Activated CD4-positive, alpha-beta T cell treated with anti-CD3 and anti-CD28 coated beads for 48 hours (primary cell): ENCODE measurements around the gene TRPM1.

Experiments
- DNase-seq: peaks from one replicate; pipeline ENCODE4 v3.0.0-alpha.2; 2020

TRPM1 gene

DNA sequence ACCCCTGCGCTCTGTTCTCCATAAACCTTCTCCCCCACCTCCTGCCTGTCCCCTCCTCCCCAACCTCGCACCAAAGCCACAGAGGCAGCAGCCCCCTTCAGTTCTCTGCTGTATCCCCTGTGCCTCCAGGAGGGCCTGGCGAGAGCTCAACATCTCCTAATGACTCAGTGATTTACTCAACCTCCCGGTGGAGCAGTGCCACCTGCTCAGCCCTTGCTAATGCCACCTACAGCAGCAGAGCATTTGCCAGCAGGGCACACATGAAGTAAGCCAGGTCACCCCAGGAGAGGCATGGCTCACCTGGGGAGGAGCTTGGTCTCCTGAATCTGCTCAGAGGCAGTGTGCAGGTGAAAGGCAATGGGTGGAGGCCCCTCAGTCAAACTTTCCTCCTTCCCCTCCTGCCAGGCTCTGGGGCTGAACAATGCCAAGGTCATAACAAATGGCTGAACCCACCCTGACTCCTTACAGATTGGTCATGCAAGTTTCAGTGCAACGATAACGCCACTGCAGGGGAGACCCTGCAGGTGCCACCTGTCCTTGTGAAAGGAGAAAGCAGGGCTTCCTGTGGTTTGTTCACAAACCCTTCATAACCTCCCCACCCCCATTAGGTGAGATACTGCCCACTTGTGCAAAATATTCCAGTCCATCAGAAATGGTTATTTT is 19.8 kb downstream of the TRPM1 start:
- DNase-seq = no peak

DNA sequence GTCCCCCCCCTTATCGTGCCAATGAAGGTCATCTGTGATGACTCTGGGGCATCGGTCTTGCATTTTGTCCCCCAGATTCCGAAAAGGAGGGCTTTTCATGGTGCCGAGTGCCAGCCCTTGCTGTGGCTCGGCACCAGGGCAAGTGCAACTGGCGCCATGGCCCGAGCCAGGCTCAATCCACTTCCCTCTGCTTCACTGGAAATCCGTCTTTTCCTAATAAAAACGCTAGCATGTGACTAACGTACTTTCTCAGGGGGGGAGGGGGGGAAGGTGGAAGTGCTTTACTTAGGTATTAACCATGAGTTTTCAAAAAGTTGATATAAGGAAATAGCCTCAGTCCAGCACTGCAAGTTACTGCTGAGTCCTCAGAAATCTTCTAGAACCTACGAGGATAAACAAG is 20.5 kb downstream of the TRPM1 start:
- DNase-seq = no peak

DNA sequence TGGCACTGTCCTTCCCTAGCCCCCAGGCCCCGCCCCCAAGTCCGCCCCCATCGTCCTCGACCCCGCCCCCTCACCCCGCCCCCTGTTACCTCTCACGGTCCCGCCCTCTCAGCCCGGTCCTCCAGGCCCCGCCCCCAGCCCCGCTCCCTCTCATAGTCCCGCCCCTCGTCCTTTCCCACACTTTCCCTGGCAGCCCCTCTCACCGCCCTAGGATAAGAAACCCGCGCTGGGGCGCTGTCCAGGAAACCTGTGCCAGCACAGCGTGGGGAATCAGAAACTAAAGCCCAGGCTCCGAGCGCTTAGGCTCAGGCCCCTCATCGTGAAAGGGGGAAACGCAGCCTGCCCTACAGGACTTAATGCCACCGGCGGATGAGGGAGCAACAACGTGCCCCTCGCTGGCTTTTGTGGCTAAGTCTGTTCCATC is 20.9 kb downstream of the TRPM1 start:
- peak; percentile 48 for DNase-seq

DNA sequence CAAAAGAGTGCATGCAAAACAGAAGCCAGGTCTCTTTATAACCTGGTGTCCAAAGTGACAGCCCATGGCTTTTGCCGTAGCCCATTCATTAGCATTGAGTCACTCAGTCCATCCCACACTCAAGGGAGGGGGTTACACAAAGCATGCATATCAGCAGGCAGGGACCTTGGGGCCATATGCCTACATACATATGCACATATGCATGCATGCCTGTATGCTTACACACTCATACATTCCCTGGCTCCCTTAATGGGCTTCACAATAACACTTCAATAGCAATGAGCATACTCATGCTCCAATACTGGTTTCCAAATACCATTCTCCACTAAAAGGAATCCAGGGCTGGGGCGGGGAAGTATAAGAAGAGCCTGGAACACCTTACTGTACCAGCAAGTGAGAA is 22.0 kb downstream of the TRPM1 start:
- no peak for DNase-seq

DNA sequence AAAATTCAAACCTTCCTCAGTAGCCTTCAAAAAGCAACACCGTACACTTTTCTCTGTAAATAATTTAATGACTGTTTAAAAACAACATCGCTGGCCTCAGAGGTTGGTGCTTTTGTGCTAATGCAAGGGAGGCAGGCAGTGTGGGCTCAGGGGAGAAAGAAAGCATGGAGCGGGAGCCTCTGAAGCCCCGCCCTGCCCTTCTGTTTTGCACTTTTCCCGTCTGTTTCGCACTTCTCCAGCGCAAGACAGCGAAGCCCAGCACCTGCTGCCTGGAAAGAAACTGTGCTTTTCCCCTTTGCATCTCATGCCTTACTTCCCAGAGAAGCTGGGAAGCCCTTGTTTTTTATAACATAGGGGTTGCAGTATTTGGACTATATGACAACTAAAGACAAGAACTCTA is 23.1 kb downstream of the TRPM1 start:
- DNase-seq = no peak

DNA sequence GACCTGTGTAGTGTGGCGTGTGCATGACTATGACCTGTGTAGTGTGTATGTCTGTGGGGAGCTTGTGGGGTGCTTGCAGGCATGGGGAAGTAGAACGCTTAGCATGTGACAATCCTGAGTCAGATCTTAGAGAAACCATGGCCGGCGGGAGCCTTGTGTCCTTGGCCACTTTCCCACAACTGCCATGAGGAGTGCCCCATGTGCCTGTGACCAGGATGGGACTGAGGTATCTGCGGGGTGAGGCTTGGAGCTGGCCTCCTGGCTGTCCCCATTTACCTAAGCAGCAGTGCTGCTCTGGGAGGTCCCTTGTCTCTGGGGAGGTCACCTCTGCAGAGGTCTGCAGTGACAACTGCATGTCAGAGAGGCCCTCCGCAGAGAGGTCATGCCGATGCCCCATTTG is 23.6 kb downstream of the TRPM1 start:
- no peak for DNase-seq

DNA sequence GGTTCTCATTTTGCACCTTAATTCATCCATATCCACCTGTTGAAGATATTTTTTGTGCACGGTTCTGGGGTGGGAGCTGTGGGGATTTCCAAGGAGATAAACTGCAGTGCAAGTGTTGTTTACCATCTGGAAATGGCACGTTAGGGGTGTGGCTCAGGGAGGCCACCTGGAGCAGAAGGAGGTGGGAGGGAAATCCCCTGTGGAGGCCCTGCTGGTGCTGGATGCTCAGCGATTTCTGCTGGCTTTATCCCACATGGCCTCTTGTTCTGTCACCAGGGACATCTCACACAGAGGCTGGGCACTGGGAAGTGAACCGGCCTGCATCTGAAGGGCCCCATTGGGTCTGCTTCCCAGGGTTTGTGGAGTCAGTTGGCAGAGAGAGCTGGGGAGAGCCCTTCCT is 24.3 kb downstream of the TRPM1 start:
- DNase-seq = no peak

DNA sequence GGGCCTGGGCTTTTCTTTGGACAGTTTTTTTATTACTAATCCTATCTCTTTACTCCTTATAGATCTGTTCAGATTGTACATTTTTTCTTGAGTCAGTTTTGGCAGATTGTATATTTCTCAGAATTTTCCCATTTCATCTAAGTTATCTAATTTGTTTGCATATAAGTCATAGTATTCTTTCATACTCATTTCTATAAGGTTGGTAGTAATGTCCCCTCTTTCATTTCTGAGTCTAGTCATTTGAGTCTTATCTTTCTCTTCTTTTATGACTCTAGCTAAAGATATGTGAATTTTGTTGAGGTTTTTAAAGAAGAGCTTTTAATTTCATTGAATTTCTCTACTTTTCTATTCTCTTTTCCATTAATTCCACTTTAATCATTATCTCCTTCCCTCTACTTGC is 27.2 kb downstream of the TRPM1 start:
- no peak for DNase-seq

DNA sequence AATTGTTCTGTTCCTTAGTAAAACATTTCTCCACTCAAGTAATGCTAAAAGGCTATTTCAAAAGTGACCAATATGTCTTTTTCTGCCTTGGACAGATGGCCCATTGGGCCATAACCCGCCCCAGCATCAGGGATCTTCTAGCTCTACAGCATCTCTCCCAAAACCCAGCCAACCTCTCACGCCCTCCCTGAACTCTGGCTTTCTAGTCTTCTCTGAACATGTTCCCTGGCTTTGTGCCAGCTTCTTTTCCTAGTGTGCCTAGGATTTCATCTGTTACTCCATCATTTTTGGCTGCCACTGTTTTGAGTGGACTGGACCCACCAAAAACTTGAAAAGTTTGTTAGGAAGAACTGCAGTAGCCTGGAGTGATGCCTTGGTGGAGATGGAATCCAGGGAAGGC is 30.7 kb downstream of the TRPM1 start:
- DNase-seq = no peak

DNA sequence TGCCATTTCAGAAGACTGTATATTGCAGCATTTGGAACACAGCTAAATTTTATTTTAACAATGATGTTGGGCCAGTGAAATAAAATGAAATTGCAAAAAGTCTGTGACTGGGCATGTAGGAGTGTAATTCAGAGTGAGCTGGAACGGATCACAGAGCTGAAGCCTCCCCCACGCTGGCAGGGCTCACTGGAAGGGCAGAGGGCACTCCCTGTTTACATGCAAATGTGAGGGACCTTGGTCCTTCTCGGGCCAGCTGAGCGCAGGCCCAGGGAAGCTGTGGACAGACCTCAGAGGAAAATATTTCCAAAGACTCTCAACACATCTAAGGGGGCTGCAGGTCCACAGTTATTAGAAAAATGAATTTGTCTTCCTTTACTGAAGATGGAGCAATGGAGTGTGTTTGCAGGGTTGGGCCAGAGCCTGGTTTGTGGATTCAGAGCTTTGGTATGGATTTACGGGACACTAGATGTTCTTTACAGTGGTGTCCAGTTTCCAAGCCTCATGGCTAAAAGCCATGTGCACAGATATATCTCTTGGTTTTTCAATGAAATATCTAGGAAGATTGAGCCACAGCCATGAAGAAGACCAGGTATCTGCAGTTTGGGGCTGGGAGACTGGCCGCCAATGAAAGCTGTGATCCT is 32.0 kb downstream of the TRPM1 start:
- no peak for DNase-seq

DNA sequence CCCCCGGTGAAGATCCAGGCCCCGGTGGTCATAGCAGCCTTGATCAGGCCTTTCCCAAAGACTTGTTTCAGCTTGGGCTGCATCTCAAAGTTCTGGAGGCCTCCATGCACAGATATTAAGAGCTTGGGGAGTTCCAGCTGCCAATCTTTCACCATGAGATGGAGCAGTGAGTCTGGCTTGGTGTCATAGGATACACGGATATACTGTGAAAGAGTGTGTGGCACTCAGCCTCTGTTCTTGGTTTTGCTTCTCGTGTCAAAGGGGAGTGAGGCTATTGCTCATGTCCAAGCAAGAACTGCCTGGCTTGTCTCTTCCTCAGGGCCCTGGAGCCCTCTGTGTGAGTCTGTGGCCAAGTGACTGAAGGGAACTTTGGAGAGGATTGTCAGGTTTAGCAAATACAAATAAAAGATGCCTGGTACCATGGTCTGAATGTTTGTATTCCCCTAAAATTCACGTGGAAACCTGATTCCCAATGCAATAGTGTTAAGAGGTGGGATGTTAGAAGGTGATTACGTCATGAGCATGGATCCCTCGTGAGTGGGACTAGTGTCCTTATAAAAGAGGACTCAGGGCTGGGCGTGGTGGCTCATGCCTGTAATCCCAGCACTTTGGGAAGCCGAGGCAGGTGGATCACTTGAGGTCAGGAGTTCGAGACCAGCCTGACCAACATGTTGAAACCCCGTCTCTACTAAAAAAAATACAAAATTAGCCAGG is 33.5 kb downstream of the TRPM1 start:
- DNase-seq = no peak

DNA sequence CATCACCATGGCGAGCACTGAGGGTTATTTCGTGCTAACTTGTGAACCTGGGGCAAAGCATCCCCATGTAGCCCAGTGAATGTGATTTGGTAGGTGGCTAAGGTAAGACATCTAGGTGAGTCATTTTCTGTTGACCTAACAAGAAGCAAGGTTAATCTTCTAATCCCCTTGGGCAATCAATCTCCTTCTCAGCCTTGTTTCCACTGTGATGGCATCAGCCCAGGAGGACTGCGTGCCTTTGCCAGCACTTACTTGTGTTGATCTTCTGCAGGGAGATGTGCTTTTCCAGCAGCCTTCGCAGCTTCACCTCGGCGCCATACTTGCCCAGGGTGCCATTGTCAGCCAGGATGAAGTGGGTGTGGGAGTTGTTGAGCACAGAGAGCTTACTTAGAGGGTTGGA is 35.7 kb downstream of the TRPM1 start:
- DNase-seq = no peak

DNA sequence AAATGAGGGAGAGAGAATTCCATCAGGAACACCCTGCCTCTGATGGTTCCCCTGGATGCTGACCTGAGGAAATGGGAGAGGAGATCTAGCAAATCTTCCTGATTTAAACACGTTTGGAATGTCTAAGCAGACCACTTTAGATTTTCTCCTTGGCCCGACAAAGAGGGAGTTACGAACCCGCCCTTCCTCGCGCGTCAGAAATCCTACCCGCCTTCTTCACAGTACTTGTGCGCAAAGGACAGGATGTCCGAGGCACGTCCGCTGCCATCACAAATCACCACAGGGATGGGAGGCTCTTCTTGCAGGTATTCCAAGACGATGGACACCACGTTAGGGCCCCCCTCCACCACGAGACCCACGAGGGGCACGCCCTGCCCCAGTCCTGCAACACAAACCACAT is 38.6 kb downstream of the TRPM1 start:
- DNase-seq = no peak

DNA sequence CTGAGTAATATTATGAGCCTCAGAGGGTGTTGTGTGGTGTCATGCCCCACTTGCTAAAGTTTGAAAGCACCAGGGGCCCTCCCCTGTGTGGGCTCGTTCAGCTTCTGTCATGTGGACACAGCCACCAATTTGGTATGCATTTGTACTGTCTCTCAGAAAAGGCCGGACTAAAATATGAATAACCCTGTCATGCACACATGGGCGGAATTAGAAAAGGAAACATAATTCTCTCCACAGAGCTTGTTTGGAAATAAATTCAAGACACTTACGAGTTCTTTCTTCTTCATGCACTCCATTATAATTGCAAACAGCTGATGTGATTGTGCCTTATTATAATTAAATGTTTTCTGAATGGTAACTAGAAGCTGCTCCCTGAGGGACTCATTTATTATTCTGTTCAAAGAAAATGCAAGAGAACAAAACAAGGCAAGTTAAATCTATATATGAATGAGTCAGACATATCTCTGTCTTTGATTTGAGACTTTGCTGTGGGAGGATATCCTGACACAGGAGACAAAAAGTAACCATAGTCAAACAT is 39.1 kb downstream of the TRPM1 start:
- DNase-seq = no peak

DNA sequence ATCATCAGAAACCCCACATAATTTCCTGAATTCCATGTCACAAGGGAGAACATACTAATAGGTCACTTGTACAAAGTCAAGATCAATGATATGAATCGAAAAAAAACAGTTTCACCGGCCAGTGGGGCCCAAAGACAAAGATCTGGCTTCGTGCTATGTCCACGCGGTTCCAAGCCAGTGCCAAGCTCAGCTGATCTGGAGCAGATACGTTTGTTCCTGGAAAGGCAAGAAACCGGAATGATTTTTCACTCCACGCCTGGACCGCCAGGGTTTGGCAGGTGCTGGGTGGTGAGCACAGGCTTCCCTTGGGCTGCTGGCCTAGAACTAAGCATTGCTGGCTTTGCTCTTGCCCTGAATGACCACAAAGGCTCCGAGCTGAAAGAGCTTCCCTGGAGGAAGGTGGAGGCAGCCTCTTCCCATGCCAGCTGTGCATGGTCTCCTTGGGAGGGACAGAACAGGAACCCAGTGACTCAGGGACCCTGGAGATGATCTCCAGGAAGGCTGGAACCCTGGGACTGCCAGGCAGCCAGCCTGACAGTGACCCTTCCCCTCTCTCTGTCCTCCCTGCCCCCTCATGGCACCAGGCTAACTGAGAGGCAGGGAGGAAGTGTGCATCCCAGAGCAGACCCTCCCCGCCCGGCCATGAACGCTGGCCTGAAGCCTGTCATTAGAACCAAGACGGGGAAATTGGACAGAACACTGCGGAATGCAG is 40.9 kb downstream of the TRPM1 start:
- no peak for DNase-seq

DNA sequence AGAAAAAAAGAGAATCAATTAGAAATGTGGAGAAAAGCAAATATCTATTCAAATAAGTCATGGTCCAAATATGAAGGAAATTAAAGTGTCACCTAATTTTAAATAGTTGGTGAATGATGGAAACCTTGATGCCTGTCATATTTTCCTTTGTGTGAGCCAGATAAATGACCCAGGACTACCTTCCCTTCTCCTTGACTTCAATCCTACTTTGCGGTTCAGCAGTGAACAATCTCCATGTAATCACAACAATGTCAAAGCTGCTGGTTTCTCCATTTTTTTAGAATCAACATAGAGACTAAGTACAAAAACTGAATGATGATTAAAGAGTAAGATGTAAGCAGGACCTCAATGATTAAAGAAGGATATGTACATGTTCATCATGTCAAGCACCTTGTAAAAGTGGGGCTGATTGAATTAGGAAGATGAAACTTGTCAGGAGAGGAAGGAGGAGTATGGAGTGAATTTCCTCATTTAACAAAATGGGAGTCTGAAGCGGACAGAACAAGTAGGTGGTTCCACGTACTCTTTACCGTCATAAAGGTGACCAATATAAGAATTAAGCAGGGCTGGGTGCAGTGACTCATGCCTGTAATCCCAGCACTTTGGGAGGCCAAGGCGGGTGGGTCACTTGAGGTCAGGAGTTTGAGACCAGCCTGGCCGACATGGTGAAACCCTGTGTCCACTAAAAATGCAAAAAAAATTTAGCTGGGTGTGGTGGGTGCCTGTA is 43.1 kb downstream of the TRPM1 start:
- no peak for DNase-seq

DNA sequence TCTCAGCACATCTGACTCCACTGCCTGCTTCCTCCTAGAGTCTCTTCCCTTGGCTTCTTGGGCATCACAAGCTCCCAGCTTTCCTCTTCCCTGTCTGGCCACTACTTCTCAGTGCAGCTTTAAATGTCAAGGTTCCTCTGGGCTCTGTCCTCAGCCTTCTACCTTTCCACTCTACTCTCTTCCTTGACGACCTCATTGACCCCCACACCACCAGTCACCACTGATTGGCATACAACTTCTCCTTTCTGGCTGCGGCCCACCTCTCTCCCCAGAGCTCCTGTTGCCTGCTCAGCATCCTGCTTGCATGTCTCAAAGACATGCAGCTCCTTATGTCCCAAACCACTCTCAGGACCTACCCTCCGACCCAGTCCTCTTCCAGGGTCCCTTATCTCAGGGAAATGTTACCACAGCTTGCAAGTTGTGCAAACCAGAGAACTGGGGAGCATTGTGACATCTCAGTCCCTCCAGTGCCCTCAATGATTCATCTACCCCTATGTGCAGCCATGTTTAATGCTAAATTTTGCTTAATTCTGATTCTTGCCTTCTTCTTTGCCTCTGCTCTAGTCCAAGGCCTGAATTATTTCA is 49.9 kb downstream of the TRPM1 start:
- DNase-seq = no peak

DNA sequence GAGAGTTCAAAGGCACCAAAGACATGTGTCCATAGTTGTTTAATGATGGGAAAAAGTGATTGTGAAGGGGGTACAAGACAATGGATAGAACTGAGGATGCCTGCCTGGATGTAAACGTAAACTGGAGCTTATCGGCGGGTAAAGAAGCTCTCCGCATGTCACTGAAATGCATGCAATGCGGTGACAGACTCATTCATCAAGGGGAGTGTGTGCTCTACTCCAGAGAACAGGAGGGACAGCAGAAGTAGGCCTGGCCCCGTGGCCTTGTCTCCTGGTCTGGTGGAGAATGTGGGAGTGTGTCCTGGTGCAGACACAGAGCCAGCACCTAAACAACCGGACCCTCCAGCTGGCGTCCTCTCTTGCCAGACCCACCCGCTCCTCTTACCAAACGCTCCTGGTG is 50.6 kb downstream of the TRPM1 start:
- DNase-seq = no peak

DNA sequence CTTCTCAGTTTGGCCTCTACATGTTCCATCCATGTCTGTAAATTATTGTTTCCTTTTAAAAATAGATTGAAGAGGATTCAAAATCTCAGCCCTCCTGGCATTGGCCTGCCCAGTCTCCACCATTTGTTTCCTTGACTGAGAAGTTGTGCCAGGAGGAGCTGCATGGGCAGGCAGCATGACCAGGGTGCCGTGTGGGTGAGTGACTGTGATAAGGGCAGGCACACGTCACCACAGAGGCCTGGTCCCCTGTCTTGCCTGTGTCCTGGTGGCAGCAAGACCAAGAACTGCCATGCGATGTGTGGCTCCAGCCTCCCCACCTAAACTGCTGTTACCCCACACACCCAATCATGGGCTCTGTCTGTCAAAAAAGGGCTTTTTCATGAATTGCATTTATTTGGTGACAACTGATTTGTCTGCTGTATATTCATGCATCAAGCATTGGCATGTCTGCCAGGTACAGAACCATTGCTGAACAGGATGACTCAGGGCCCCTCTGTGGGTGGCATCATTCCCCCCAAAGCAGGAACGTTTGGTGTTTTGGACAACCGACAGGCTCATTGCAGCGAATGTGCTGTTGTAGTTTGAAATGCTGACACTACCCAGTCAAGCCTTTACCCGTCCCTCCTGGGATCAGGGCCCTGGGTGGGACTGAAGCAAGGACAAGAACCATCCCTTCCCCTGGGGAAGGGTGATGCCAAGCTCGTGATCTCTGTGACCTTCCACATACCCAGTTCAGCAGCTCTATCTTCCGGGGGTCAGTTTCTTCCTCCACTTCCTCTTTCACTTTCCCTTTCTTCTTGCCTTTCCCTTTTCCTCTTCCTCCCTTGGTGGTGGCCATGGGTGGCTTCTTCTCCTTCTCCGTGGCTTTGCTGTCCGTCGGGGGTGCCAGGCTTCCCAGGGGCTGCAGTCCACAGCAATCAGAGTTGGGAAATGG is 51.6 kb downstream of the TRPM1 start:
- no peak for DNase-seq

DNA sequence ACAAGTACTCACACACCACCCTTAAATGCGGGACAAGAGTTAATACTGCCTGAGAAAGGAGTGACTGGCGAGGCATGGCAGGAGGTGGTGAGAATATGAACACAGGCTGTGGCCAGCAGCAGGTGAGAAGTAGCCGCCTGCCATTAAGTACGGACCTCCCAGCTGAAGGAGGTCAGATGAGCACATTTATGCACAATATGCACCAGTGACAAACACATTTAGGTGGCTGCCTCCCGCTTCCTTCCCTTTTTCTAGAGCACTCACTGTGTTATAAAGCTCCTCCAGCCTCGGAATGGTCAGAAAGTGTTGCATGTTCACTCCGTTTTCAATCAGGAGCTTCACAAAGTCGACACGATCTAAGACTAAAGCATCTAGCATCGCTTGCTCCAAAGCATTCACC is 52.4 kb downstream of the TRPM1 start:
- no peak for DNase-seq

DNA sequence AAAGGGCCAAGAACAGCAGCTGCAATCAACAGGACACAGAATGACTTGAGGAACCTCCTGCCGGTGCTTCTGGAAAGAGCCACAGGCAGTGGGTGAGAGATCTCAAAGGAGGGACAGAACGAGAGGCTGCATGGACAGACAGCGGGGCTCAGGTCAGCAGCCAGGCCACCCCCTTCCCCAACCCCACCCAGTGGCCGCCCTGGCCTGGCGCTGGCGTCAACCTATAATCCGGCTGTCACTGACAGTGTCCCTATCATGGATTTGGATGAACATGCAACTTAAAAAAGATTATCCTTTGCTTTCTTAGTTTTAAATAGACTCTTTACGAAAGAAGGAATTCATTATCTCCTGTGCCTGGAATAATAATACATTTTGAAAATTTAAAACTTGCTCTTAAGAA is 54.1 kb downstream of the TRPM1 start:
- DNase-seq = no peak
